Activated CD8-positive, alpha-beta memory T cell treated with anti-CD3 and anti-CD28 coated beads for 1 hour (primary cell): ENCODE measurements around the gene MRC1.

ENCODE experiments used
- DNase-seq, 2 donors: peaks; one replicate each; pipeline ENCODE4 v3.0.0-alpha.2; 2020; ENCODE audit warnings: low read depth in 1 of 2; ENCODE audit errors: extremely low read depth in 1 of 2

Gene MRC1

DNA sequence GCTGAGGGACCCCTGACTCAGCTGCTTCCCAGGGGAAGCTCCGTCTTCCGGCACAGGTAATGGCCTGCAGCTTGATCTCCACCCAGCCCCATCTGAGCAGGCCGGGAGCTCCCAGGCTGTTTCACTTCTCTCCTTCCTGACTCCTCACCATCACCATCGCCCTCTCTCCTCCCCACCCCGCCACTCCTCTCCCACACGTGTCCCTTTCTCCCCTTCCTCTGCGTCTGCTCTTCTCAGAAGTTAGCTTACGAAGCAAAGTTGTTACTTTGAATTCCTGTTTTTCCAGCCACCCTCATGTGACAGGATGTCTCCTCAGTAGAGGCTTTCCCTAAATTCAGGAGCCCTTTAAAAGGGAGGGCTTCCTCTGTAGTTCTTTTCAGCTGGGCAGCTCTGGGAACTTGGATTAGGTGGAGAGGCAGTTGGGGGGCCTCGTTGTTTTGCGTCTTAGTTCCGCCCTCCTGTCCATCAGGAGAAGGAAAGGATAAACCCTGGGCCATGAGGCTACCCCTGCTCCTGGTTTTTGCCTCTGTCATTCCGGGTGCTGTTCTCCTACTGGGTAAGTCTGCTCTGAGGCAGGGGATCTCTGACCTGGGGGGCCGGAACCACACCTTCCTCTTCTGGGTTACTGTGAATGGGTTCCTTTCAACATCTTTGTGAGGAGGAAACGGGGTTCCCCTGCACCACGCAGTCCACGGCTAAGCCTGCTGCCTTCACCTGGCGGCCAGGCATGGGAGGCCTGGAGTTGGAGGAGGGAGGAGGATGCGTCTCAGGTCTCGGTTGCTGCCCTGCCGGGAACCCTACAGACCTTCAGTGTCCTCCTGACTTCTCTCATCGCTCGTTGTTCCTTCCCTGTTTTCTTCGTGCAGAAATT is at the start of gene MRC1:
Gene MRC1, plus strand, starts transcription at position 378 of the 871 bp plus-strand sequence. Its CDS starts 118 bp downstream, at position 496.
- no peak for DNase-seq

DNA sequence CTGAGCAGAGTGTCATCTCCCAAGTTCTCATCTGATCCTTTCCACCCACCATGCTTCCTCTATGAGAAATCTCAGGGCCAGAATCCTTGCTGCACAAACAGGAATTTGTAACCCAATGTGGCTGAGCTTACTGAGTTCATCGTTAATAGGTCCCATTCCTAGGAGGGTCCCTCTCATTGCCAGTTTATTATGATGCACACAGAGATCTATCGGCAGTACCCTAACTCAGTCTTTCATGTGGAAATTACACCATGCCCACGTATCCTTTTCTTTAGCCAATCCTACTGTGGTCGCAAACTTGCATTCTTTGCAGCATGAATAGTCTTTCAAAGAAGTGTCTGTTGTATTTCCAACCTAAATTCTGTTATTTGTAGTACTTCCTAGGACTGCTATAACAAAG is 45.0 kb upstream of the MRC1 start:
- DNase-seq: no peak

DNA sequence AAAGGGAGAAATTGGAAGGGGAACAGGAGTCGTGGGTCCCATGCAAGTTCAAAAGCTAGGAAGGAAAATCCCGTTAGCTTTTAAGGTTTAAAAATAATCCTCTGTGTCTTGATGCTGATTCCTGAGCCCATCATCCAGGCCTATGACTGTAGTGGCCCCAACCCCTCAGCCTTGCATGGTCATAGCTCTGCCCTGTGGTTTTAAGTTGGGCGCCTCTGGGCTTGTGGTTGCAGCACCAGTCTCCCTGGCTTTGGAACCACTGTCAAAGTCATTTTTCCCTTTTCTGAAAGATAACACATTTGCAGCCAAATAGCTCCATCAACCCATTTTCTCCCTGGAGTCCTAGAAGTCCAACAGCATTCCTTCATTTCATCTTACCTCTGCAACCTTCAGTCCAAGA is 43.5 kb upstream of the MRC1 start:
- no peak for DNase-seq

DNA sequence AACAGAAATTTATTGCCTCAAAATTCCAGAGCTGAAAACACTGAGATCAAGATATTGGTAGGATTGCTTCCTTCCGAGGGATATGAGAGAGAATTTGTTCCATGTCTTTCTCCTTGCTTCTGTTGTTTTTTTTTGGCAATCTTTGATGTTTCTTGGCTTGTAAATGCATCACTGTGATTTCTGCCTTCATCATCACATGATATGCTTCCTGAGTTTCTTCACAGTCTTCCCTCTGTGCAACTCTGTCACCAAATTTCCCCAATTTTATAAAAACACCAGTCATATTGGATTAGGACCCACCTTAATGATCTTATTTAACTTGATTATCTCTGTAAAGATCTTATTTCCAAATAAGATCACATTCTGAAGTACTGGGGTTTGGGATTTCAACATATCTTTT is 42.4 kb upstream of the MRC1 start:
- no peak for DNase-seq

DNA sequence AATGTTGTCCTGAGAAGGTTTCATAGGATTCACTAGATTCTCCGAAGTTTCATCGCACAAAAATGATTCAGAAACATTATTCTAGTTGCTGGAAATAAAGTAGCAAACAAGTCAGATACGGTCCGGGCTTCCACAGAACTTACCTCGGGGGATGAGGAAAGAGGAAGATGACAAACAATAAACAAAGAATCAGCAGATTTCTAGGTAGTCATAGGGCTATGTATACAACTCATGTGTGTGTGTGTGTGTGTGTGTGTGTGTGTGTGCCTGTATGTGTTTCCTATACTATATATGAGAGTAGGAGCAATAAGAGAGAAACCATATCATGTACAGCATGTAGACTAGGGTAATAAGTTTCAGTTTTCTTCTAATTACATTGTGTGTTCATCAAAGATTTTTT is 40.7 kb upstream of the MRC1 start:
- DNase-seq: no peak

DNA sequence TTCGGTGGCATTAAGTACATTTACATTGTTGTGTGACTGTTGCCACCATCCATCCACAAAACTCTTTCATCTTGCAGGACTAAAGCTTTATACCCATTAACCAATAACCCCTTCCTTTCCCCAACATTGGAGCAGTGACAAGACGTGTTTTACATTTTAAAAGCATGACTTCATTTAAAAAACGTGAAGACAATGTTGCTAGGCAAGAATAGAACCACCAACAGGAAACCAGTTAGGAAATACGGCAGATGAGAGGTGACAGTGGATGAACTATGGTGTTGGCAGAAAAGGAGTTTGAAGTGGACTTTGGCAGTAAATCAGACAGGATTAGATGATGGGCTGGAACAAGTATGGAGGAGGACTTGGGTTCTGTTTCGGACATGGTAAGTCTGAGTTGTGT is 40.2 kb upstream of the MRC1 start:
- DNase-seq: no peak

DNA sequence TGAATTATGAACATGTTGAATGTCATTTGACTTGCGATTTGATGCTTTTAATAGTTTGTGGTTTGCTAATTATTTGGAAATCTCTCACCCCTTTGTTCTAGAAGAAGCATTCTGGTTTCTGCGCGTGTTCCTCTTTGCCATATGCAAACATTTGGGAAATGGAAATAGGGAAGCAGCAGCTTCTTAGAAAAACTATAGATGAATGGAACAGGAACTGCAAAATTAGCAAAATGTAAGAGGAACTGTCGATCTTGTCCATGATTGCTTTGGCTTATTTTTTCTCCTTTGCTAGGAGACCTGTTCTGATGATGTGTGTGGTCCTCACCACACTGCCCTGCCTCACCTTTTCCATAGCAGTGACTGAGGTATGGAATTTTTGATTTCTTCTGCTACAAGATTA is 38.1 kb upstream of the MRC1 start:
- no peak for DNase-seq

DNA sequence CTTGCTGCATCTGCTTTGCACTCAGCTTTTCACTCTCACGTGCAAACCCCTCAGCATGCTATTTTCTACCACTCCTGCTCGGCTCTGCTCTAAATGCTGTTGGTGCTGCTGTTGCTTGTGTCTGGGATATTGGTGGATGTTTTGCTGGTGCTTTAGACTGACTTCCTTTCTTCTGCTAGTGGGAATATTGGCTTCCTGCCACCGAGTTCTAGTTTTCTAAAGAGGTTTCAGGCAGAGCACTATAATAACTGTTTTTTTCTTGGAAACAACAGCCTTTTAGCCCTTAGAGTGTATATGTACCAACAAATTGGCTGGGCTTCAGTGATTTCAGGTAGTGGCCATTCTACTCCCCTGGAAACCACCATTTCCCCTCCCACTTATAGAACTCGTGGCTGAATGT is 29.4 kb upstream of the MRC1 start:
- DNase-seq: no peak

DNA sequence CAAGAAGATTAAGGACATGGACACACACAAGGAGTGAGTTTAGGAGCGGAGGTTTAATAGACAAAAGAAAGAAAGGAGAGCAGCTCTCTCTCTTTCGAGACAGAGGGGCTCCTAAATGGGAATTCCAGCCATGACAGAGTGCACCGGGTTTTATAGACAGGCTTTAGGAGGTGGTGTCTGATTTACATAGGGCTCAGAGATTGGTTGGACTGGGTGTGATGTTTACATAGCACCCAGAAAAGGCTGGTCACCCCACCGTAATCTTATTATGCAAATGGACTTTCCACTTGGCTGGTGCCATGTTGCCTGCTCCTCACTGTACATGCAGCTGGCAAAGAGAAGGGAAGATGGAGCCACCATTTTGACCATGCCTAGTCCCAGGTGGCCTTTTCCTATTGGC is 28.4 kb upstream of the MRC1 start:
- no peak for DNase-seq

DNA sequence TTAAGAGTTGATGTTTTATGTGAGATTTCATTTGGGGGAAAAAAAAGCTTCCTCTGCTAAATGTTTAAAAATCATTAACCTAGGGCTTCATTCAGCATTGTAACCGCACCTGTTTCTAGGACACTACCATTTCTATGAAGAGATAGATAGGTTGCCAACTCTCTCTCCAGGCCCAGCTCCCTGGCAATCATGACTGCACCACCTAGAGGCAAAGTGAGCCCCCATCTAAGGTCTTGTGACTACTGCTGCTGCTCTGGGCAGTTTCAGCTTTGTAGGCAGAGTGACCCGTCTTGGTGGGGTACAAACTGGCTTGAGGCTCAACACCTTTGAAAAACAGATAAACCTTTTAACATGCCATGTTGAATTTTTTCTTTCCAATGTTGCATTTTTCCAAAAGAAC is 27.3 kb upstream of the MRC1 start:
- DNase-seq: no peak

DNA sequence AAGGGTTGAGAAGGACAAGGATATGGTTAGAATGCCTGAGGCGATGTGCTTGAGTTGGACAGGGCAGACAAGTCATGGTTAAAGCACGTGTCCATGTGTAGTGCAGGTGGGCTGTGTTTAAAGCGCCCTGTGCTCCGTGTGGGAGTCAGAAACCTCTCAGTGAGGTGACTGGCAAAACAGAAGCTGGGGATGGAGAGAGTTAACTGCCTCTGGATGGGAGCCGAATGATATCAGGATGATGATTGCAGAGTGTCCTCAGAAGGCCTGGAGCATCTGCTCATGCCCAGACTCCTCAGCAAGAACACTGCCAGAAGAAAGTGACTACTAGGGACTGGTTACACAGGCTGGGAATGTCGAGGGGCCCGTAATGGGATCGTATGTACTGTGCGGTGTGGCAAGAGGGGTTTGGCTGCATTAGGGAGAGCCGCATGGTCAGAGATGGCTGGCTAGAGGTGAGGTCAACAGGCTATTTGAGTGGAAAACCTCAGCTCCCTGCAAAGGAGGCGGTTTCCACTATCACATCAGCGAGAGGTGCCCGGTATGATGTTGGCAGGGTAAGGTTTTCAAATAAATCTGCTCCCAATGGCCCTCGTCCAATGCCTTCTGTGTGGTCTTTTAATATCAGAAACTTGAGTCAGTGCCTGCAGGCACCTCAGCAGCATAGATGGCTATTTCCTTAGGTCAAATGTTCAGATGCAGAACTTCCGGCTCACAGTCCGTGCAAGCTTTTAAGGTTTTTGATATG is 26.1 kb upstream of the MRC1 start:
- no peak for DNase-seq

DNA sequence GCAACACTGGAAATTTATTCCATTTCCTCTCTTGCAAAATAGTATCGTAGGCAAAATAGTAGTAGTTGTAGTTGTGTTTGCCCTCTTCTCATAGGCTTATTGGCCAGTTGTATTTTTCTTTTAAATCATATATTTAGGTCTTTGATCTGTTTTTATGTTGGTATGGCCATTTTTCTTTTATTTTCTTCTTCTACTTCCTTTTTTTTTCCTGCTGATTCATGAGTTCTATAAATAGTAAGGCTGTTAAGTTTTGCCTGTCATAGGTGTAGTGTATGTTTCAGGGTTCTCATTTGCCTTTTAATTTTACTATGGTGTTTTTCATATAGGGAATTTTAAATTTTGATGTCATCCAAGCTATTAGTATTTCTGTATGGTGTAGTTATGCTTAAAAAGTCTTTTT is 25.4 kb upstream of the MRC1 start:
- no peak for DNase-seq

DNA sequence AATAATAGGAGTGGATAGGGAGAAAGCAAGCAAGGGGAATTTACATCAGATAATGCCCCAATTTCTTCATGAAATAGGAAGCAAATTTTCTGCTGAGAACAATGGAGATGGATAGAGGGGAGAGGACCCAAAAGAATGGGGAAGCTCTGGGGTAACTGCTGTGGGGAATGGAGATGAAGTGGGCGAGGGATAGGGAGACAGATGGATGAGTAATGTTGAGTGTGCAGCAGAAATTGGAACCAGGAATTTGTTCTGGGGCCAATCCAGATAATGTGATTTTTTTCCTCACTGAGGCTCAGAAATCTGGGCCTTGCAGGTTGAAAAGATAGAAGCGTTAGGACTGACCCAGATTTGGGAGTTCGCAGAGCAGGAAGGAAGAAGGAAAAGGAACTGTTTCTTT is 24.5 kb upstream of the MRC1 start:
- DNase-seq: no peak

DNA sequence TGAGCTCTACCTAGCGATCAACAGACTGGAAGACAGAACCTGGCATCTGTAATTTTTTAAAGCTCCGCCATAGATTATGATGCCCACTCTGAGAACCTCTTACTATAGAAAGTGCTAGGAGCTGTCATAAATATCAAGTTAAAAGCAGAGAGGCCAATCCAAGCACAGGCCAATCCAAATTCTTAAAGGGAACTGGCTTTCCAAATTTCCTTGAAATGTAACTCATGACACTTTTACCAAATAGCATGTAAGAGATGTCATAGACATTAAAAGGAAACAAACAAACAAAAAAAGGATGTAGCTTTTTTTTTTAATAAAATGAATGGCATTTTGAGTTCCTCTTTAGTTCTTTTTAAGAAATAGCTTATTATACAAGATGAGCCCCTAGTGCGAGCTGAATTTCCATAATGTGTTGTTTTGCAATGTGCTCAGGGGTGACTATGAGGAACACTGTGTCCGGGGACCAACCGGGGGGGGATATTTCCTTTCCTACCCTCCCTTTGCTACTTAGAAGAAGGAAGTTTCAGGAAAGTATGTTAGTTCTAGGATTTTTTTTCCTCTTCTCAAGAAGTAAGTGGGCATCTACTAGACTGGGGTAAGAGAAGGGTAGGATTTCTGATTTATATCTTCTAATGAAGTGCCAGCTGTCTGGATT is 23.7 kb upstream of the MRC1 start:
- DNase-seq: no peak

DNA sequence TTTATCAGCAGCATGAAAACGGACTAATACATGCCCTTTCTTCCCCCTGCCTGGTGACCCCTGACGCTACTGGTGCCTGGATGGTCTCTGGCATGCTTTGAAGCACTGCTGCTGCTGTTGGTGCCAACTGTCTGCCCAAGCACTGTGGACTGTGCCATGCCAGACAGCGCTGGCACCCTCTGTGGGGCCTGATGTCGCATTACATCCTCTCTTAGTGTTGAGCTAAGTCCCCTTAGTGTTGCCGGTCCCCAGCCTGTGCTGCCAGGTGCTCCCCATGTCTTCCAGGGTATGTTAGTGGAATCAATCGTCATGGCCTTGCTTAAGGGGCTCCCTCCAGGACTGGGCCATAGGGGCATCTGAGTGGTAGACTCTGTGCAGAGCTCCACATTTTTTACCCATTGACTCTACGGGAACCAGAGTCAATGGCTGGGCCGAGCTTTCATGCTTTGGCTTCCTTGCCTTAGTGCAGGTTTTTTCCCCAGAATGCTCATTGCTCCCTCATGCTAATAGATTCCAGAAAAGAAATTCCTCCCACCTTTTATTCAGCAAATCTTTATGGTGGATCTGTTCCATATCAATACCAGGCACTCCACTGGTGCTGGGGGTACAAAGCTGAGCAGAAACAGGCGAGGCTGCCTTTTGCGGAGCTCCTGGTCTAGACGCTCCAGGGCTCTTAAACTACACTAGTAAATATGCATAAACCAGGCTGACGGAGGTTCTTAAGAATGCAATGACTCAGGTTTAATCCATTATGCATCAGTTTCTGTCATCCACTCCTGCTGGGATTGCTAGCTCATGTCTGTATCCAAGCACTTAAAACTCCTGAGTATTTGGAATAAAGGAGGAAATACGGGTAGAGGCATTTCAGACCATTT is 21.8 kb upstream of the MRC1 start:
- no peak for DNase-seq

DNA sequence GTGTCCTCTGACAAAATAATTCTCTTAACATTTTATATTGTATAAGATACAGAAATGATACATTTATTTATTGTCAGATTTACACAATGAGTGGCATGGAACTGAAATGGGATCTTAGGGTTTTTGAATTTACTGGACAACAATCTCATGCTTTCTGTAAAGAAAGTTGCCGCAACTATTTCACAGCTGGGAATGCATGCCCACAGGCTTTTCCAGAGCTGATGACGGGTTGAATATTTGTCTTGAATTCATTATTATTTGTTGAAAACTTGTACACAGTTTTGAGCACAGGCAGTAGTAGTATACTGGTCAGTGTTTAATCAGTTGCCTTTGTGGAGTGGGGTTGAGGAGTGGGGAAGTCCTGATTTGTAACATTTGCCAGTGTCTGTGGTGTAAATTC is 20.5 kb upstream of the MRC1 start:
- DNase-seq: no peak

DNA sequence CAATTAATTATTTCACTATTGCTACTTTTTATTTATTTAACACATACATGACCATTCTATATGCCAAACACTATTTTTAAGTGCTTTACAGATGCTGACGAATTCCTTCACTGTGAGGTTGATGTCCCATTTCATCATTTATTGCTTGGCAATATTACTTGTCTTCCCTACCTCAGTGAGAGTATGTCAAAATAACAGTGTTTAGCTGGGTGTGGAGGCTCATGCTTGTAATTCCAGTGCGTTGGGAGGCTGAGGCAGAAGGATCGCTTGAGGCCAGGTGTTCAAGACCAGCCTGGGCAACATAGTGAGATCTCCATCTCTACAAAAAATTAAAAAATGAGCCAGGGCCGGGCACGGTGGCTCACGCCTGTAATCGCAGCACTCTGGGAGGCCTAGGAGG is 19.8 kb upstream of the MRC1 start:
- DNase-seq: no peak

DNA sequence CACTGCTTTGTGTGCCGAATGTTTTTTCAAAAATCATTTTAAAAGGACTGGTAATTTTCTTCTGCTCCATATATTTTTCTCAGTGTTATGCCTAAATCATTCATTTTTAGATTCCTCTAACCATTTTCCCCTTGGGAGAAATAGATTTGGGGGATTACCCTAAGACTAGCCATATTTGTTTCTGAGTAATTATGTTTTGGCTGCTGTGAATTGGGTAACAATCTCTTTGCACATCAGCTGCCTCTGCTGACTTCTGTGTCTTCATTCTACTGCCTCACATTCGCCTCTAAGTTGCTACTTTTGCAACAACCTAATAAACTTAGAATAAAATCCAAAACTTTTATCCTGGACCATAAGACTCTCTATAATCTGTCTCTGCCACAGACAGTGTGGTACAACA is 18.5 kb upstream of the MRC1 start:
- DNase-seq: no peak

DNA sequence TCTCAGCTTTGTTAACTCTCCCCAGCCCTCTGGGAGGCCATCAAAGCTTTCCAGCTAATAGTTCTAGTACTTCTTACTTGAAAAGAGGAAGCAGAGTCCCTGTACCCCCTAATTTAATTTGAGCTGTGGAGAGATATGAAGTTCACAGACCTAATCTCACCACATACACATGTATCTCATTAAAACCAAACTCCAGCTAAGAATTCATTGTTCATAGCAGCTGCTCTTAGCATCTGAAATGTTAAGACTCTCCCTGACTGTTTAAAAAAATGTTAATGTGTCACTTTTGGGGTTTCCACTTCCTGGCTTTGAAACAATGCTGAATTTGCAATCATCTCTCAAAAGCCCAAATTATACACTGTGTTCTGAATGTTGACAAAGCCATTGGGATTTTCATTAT is 16.2 kb upstream of the MRC1 start:
- DNase-seq: no peak

DNA sequence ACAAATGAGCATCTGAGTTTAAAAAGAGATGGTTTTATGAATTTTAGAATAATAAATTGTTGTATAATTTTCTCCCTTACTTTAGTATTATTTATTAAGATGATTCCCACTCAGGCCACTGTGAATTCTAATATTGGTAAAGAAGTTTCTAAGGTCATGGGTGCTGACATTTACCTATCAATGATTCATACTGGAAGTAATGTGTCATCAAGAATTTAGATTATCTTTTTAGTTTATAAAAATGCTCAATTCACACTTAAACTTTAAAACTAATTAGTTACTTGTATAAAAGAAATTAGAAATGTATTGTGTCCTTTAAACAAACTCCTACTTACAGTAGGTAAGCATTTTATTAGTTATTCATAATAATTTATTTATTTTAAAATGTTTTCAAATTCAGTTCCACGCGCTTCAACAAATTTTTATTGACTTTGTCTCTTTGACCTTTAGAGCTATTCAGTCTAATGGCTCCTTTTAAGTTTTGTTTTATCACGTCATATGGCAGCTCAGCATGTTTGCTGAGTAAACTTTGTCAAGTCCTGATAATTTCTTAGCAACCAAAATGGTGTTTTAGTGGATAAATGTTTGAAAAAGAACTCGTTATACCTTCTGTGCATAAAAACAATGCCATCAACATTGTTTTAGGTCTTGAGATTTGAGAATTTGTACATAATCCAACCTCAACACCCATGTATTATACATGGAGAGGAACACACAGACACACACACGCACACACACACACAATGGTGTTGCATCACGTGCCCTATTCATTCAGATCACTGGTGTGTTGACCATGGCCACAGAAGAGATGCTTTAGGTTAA is 15.1 kb upstream of the MRC1 start:
- DNase-seq: no peak
